Right ventricle myocardium inferior (tissue), 1 donor: ENCODE data around the gene FOXN1. TPM values are rescaled to one million over a fixed set of nuclear protein-coding genes. Genes with fewer than 3 reads are reported as not detected.
A peak's percentile ranks its signal among the peaks of the same experiment; 100 is the strongest.
"Not testable (repeated sequence)": the region's sequence is repeated elsewhere in the genome, so short reads cannot be mapped to it uniquely, and the experiment has no call there.

ENCODE experiments used
- ATAC-seq: fragments of 200-7000 bp; cut with Tn5 transposase; one replicate; pipeline ENCODE4 v1.9.1; 2020; ENCODE audit warnings: mild to moderate bottlenecking, moderate library complexity
- DNase-seq: peaks from one replicate; pipeline ENCODE4 v3.0.0; 2021; ENCODE audit errors: missing footprints
- intact Hi-C: fragments of 100-400 bp; cut with DNase I; formaldehyde crosslinking; loops from one replicate; pipeline ENCODE4 v1.11.0; 2022
- long read RNA-seq: library from polyadenylated mRNA; unstranded; transcript quantifications from one replicate; pipeline ENCODE4 v2.0.0, GENCODE V29; 2021
- total RNA-seq: library from RNA; stranded (reverse); fragmentation: NEBNext Ultra II Directional; extraction: Animal tissue kit (Norgen Biotek cat#: 25700); gene quantifications from one replicate; pipeline ENCODE4 v1.2.1, GENCODE V29; 2021
- donor health status: DM: no; HTN: yes; CAD: no; lungs with severe emphysema.

The FOXN1 gene, protein sequence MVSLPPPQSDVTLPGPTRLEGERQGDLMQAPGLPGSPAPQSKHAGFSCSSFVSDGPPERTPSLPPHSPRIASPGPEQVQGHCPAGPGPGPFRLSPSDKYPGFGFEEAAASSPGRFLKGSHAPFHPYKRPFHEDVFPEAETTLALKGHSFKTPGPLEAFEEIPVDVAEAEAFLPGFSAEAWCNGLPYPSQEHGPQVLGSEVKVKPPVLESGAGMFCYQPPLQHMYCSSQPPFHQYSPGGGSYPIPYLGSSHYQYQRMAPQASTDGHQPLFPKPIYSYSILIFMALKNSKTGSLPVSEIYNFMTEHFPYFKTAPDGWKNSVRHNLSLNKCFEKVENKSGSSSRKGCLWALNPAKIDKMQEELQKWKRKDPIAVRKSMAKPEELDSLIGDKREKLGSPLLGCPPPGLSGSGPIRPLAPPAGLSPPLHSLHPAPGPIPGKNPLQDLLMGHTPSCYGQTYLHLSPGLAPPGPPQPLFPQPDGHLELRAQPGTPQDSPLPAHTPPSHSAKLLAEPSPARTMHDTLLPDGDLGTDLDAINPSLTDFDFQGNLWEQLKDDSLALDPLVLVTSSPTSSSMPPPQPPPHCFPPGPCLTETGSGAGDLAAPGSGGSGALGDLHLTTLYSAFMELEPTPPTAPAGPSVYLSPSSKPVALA
- total RNA-seq: not detected
- long read RNA-seq: 0 reads

DNA sequence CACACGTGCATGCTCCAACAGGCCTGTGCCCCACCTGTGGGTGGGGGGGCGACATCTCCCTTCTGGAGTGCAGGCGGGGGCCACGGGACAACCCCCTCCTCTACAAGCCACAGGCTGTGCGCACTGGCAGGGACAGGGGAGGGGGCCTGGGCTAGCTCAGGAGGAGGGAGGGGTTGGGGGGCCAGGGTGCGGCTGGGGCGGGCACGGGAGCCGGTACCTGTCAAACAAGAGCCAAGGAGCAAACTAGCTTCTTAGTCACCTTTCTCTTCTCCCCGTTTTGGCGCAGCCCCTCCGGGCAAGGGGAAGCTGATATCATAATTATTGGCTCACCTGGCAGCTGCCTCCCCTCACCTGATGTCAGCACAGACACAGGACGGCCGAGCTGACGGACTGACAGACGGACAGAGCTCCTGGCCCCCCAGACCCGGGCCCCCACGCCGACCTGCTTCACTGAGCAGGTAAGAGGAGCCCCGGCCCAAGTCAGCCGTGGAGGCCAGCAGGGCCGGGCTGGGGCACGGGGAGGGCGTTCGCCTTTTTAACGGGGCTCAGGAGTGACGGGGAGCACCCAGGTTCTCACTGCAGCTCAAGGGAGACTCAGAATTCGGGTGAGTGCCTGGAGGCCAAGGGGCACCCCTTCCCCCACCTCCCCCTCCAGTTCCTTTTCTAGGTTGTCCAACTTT, at the start of gene FOXN1:
TSS of gene FOXN1 (plus strand) at position 363 of the 680 bp plus-strand sequence. CDS start 17,622 bp downstream, outside the sequence.
- no peak for ATAC-seq
- no peak for DNase-seq
- intact Hi-C loops: no loop called here

DNA sequence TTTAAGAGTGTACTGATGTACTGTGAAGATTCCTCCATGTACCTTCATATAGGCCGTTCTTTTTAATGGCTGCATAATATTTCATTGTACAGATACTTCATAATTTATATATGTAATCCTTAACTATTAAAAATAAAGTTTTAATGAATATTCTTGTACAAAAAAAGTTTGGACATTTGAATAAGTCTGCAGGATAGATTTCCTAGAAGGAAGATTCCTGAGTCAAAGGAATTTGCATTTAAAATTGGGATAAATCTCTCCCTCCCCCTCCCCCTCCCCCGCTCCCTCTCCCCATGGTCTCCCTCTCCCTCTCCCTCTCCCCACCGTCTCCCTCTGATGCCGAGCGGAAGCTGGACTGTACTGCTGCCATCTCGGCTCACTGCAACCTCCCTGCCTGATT, 48.3 kb upstream of the FOXN1 start:
- ATAC-seq (no peak), DNase-seq (no peak)
- intact Hi-C loops: no loop called here

DNA sequence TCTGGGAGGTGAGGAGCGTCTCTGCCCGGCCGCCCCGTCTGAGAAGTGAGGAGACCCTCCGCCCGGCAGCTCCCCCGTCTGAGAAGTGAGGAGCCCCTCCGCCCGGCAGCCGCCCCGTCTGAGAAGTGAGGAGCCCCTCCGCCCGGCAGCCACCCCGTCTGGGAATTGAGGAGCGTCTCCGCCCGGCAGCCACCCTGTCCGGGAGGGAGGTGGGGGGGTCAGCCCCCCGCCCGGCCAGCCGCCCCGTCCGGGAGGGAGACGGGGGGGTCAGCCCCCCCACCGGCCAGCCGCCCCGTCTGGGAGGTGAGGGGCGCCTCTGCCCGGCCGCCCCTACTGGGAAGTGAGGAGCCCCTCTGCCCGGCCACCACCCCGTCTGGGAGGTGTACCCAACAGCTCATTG, 47.3 kb upstream of the FOXN1 start:
- DNase-seq, intact Hi-C loops, ATAC-seq: not testable (repeated sequence)

DNA sequence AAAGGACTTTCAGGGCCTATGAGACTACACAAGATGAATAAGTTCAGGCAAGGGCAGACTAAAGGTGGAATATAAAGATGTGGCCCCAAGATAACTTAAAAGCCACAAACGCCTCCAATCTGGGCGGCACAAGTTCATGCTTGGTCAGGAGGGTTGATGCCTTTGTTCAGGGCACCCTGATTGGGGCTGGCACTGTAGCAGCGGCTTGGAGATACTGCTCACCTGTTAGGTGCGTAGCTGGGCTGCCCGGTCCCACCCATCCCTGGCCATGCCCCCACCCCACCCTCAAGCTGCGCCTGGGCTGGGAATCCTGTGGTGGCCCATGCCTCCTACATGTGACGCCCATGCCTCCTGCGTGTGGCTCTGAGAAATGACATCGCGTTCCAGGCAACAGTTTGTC, 45.2 kb upstream of the FOXN1 start:
- ATAC-seq (no peak), DNase-seq (no peak)
- intact Hi-C loops: no loop called here

DNA sequence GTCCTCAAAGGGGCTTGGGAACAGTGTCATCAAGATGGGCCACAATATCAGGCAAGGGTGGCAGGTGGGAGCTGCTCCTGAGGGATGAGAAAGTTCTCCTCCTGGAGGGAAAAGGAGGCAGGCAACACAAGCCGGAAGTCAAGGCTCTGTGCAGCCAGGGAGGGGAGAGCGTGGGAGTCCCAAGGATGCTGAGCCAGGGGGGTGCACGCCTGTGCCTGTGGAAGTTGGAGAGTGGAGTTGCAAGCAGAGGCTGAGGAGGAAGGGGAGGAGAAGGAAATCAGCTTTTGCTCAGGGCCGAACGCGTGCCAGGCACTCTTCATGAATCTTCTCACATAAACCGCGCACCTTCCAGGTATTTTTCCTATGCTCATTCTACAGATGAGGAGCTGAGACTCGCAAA, 40.1 kb upstream of the FOXN1 start:
- DNase-seq (peak; percentile 50), ATAC-seq (no peak)
- intact Hi-C loops: no loop called here

DNA sequence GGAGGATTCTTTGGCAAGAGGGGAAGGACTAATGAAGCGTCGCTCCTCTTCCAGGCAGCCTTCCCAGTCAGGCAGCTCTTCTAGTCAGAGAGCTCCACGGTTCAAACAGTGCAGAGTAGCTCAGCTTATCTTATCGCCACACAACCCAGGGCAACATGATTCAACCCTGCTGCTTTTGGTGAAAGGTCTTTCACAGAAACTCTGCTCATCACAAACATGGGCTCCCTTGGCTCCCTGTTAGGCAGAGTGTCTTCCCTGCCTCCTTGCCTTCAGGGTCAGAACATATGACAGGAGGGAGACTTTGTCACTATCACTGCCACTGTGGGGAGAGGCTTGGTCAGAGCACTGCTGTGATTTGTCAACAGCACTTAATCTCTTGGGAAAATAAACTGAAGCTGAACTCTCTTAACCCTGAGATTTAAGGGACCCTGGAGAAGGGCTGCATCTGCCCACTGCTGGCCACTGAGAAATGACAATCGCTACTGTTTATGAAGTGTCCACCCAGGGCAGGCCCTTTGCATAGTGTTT, 39.6 kb upstream of the FOXN1 start:
- intact Hi-C loops: no loop called here
- DNase-seq (no peak), ATAC-seq (no peak)

DNA sequence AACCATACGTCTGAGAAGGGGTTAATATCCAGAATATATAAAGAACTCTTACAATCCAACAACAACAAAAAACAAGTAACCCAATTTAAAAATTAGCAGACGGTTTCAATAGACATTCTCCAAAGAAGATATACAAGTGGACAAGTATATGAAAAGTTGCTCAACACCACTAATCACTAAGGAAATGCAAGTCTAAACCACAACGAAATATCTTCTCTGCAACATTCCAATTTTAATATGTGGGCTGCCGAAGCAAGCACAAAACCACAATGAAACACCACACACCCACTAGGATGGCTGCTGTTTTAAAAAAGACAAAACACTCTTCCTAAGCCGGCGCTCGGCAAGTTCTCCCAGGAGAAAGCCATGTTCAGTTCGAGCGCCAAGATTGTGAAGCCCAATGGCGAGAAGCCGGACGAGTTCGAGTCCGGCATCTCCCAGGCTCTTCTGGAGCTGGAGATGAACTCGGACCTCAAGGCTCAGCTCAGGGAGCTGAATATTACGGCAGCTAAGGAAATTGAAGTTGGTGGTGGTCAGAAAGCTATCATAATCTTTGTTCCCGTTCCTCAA, 38.6 kb upstream of the FOXN1 start:
- DNase-seq (no peak), ATAC-seq (no peak)
- intact Hi-C loops: no loop called here

DNA sequence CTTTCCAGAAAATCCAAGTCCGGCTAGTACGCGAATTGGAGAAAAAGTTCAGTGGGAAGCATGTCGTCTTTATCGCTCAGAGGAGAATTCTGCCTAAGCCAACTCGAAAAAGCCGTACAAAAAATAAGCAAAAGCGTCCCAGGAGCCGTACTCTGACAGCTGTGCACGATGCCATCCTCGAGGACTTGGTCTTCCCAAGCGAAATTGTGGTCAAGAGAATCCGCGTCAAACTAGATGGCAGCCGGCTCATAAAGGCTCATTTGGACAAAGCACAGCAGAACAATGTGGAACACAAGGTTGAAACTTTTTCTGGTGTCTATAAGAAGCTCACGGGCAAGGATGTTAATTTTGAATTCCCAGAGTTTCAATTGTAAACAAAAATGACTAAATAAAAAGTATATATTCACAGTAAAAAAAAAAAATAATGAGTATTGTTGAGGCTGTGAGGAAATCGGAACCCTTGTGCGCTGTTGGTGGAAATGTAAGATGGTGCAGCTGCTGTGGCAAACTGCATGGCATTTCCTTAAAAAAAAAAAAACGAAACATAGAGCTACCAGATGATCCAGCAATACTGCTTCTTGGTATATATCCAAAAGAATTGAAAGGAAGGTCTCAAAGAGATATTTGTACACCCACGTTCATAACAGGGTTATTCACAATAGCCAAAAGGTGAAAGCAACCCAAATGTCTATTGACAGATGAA, 38.0 kb upstream of the FOXN1 start:
- intact Hi-C loops, ATAC-seq, DNase-seq: not testable (repeated sequence)

DNA sequence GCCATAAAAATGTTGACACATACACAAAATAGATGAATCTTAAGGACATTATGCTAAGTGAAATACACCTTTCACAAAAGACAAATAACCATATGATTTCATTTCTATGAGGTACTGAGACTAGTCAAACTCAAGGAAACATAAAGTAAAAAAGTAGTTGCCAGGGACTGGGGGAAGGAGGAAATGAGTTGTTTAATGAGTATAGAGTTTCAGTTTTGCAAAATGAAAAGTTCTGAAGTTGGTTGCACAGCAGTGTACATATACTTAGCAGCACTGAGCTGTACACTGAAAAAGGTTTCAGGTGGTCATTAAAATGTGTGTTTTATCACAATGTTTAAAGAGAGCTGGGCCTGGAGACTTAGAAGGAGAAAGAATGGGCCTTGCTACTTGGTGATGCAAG, 37.4 kb upstream of the FOXN1 start:
- ATAC-seq: no peak
- intact Hi-C loops: no loop called here

DNA sequence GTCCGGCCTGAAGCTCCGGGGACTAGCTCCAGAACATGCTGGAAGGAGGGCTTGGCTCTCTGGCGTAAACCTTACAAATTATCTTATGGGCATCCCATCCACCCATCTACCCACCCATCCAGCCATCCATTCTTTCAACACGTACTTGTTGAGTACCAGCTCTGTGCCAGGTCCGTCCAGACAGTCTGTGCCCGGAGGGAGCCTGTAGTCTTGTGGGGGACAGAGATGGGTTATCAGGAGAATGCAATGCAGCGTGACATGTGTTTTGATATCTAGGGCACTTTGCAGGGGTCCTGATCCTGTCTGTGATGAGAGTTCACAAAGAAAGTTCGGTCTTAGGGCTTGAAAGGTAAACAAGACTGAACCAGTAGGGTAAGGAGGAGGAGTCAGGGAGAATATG, 36.8 kb upstream of the FOXN1 start:
- DNase-seq (peak; percentile 56), ATAC-seq (no peak)
- intact Hi-C loops: no loop called here

More for the DNA sequence above, 37.4 kb upstream of the FOXN1 start:
- DNase-seq: no peak

DNA sequence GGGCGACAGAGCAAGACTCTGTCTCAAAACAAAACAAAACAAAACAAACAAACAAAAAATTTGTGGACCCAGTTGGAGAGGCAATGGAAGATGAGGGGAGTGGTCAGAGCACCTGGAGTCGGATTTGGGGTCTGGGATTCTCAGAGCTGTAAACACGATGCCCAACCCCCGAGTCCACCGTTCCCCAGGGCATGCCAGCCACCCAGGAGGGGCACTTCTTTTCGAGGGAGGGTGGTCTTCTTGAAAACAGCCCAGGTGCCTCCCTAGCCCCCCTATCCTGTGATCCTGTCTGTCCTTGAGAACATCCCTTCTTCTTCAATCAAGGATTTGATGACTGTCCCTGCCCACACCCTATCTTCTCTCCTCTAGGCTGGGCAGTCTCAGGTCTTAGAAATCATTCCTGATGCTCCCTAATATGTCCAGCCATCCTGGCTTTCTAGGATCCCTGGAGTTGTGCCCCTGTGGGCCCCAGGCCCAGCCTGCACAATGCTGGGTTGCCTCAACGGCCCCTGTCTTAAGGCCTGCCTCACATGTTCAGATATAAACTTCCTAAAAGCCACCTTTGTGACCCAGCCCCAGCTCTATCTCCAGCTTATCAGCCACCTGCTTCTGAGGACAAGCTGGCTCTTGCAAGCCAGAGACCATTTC, 35.8 kb upstream of the FOXN1 start:
- no peak for ATAC-seq
- no peak for DNase-seq
- intact Hi-C loops: no loop called here

DNA sequence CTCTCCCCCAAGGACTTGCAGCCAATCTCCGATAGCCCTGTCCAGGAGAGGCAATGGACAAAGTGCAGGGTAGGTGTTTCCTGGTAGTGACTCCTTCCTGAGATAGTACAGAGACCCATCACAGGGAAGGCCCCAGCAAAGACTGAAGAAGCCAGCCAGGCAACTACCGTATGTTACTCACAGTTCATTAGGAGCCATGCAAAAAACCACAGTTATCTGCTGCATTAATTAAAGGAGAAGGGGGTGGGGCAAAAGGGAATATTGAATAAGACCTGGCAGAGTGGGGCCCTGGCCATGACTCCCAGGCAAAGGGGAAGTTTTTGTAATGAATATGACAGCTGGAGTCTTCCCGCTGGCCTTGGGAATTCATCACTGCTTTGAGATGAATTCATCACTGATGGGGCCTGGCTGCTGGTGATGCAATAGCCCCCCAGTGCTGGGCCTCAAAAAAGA, 35.2 kb upstream of the FOXN1 start:
- no peak for ATAC-seq
- DNase-seq: no peak
- intact Hi-C loops: no loop called here

DNA sequence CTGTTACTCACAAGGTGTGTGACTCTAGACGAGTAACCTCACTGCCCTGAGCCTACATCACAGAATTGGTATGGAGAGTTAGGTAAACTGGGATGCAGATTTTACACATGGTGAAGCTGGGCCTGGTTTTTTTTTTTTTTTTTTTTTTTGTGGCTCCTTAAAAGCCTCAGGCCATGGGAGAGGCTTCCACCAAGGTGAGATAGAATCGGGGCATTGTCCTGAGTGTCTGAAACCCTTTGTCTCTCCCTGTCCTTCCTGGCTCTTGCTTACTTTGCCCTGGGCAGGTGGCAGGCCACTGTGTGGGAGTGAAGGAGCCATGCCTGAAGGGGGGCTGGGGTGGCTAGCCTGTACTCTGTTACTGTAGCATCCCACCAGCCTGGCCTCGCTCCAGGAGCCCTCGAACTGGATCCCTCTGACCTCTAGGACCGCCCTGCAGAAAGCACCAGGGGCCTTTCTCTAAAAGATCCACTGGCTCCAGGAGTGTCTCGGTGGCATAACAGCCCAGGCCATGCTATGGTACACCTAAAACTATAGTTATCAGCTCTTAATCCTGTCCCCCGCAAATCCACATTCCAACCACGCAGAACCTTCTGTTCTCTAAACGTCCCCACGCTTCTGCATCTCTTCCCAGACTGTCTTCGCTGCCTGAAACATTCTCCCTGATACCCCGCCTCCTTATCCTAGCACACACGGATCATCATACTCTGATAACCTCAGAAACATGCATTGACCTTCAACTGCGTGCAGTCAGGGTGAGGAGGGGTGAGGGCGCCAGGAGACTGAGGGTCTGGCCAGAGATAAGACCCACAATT, 34.4 kb upstream of the FOXN1 start:
- peak; percentile 56 for DNase-seq
- no peak for ATAC-seq
- intact Hi-C loops: no loop called here

DNA sequence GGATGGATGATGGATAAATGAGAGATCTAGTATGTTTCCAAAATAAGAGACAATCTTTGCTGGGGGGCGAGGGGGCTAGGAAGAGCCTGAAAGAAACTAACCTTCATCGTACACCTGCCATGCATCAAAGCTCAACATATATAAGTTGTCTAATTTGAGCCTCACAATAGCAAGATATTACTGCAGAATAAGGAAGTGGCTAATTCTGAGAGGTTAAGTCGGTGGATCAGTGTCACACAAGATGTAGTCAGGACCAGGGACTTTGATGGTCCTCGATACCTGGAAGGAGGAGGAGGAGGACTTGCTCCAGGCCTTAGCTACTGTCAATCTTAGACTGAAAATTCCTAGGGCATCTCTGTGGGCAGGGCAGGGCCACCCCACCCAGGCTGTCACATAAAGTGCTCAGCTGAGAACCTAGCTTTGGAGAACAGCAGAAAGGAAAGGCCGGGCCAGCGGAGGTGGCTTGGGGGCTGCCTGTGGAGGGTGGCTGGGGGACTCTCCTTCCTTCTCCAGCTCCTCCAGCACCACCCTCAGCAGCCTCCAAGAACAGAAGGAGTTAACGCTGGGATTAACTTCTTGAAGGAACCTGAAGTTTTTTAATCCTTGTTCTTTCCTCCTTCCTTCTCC, 33.2 kb upstream of the FOXN1 start:
- ATAC-seq (no peak), DNase-seq (no peak)
- intact Hi-C loops: no loop called here

DNA sequence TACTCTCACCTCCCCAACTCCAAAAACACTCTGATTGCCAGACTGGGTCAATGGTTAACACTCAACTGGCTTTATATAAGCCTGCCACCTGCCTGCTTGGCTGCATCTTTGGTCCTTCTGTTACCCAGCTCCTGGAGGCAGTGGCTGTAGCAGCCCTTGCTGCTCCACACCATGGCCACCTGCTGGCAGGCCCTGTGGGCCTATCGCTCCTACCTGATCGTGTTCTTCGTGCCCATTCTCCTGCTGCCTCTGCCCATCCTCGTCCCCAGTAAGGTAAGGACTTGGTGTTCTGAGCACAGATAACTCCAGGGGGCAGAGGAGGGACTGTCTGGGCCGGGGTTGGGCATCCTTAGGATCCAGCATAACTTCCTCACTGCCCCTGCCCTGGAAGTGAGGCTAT, 32.6 kb upstream of the FOXN1 start, which contains the start of gene SLC13A2:
TSS of gene SLC13A2 (plus strand) at position 103 of the 400 bp plus-strand sequence. CDS start at position 172, 69 bp downstream.
- intact Hi-C loops: no loop called here
- DNase-seq (no peak), ATAC-seq (no peak)

DNA sequence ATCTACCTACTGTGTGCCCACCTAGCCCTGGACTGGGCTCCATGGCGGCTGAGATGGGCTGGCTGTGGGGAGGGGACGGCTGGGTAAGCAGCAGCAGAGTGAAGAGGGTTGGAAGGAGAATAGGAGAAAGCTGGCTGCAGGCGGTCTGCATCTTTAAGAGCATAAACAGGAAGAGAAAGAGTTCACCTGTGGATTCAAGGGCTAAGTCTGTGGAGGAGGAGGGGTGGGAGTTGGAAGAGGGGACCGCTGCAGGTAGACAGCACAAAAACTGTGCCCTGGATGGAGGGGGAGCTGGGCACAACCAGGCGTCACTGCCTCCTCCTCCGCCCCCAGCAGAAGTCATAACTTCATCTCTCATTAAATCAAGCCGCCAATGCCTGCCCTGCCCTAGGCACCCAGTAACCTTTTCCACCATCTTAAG, 32.0 kb upstream of the FOXN1 start:
- intact Hi-C loops: no loop called here
- DNase-seq (no peak), ATAC-seq (no peak)
